ENCODE measurements around the gene MMP1. TPM values are rescaled to one million over a fixed set of nuclear protein-coding genes. Genes with fewer than 3 reads are reported as not detected.
A peak's percentile ranks its signal among the peaks of the same experiment; 100 is the strongest.

Gene MMP1
- total RNA-seq, 1 experiment from 2014 or later = 0.15 TPM

DNA sequence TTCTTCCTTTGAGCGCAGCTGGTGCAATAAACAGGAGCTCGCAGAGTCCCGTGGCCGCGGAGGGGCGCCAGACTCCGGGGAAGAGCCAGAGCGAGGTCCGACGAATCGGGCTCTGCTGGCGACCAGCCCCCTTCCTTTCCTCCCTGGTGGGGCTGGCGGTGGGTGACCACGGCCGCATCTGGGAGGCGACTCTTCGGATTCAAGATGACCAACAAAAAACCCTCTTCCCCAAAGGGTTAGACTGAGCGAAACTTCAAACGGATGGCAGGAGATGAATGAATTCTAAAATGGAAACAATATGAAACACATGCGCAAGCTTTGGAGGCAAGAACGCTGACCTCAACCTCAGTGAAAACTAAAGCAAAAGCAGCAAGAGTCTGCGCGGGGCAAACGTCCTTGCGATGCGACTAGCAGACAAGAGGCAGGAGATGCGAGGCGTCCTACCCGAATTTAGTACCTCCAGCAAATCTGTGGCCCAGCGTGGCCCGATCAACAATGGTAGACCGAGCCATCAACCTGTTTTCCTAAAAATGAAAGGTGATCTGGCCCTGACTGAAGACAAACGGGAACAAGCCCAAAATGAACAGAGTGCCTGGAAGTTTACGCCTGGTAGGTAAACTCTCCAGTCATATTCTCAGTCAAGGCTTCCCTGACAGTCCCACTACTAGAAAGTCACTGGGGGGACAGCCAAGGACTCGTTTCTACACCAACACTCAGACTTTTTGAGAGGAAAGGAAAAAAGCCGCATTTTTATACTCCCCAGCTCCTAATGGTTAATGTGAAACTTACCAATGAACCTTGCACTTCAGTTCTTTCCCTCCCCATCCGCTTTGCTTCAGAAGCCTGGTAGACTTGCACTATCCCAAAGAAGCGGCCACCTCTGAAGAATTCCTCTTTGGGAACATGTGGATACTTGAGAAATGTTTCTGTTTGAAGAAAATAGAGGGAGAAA is 33.8 kb upstream of the MMP1 start:
- no peak for DNase-seq (ENCODE audit: low read depth, low spot score)

DNA sequence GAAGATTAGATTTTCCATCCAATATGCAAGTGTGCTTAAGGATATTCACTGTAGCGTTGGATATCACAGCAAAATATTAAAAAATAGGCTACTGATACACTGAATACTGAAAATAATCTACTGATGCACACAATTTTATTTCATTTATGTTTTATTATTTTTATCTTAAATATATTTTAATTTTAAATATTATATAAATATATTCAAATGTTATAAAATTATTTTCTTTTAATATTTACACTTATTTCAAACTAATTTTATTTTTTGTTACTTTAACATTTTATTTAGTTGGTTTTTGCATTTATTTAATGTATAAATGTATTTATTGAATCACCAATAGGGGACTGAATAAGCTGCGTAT is 33.1 kb upstream of the MMP1 start:
- peaks cover 32% of the 10 kb centered on the region for H3K27me3 ChIP-seq (ENCODE audit: control insufficient read depth, insufficient read depth, low read length)
- BruUV-seq (replicated peaks) = no TSS peak
- no peak for TF ChIP-seq POLR2AphosphoS5 (IDR thresholded peaks at IDR 0.05; ENCODE audit: low read depth, low read length)
- TF ChIP-seq SIN3A (IDR thresholded peaks at IDR 0.05; ENCODE audit: borderline replicate concordance, insufficient read depth, low read depth, low read length) = no peak
- TF ChIP-seq, protein P1, sequence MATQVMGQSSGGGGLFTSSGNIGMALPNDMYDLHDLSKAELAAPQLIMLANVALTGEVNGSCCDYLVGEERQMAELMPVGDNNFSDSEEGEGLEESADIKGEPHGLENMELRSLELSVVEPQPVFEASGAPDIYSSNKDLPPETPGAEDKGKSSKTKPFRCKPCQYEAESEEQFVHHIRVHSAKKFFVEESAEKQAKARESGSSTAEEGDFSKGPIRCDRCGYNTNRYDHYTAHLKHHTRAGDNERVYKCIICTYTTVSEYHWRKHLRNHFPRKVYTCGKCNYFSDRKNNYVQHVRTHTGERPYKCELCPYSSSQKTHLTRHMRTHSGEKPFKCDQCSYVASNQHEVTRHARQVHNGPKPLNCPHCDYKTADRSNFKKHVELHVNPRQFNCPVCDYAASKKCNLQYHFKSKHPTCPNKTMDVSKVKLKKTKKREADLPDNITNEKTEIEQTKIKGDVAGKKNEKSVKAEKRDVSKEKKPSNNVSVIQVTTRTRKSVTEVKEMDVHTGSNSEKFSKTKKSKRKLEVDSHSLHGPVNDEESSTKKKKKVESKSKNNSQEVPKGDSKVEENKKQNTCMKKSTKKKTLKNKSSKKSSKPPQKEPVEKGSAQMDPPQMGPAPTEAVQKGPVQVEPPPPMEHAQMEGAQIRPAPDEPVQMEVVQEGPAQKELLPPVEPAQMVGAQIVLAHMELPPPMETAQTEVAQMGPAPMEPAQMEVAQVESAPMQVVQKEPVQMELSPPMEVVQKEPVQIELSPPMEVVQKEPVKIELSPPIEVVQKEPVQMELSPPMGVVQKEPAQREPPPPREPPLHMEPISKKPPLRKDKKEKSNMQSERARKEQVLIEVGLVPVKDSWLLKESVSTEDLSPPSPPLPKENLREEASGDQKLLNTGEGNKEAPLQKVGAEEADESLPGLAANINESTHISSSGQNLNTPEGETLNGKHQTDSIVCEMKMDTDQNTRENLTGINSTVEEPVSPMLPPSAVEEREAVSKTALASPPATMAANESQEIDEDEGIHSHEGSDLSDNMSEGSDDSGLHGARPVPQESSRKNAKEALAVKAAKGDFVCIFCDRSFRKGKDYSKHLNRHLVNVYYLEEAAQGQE (IDR thresholded peaks at IDR 0.05; ENCODE audit: insufficient read depth in 1 of 2, low read depth in 2 of 2, low read length in 1 of 2) = no peak
- TF ChIP-seq TCF7L2 (IDR thresholded peaks at IDR 0.05; ENCODE audit: low read depth, low read length) = no peak
- TF ChIP-seq, protein P2, sequence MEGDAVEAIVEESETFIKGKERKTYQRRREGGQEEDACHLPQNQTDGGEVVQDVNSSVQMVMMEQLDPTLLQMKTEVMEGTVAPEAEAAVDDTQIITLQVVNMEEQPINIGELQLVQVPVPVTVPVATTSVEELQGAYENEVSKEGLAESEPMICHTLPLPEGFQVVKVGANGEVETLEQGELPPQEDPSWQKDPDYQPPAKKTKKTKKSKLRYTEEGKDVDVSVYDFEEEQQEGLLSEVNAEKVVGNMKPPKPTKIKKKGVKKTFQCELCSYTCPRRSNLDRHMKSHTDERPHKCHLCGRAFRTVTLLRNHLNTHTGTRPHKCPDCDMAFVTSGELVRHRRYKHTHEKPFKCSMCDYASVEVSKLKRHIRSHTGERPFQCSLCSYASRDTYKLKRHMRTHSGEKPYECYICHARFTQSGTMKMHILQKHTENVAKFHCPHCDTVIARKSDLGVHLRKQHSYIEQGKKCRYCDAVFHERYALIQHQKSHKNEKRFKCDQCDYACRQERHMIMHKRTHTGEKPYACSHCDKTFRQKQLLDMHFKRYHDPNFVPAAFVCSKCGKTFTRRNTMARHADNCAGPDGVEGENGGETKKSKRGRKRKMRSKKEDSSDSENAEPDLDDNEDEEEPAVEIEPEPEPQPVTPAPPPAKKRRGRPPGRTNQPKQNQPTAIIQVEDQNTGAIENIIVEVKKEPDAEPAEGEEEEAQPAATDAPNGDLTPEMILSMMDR (IDR thresholded peaks at IDR 0.05) = no peak
- intact Hi-C loops (cut with micrococcal nuclease; ENCODE audit: unreplicated experiment) (loop anchor here (5.0 kb wide), 1 partner anchor 226 kb away; no protein-coding TSS in a partner anchor), in situ Hi-C loops (cut with HindIII; ENCODE audit: low pct_unique_long_range_greater_than_20kb, low sequenced_read_pairs) (no loop called here)
- ChIA-PET CTCF (interaction anchor here (0.9 kb wide), 1 partner anchor 109 kb away, joined by 3 read pairs; no protein-coding TSS in a partner anchor), POLR2A (no interaction called here)
- no peaks in the 10 kb centered on the region for H3K9me3 ChIP-seq (ENCODE audit: control insufficient read depth, insufficient read depth, low read depth, low read length)
- peak overlapping the region; percentile 38 to 62 for H3K4me3 ChIP-seq (ENCODE audit: low read depth in 2 of 2, low read length in 2 of 2)
- no peak for ATAC-seq
- no peak for DNase-seq (ENCODE audit: low read depth, low spot score)
- H3K36me3 ChIP-seq (ENCODE audit: control insufficient read depth, insufficient read depth, low read length) = no peaks in the 10 kb centered on the region
- no peak overlapping the region for H3K27ac ChIP-seq (ENCODE audit: low read length)
- peaks cover 6% of the 10 kb centered on the region for H3K4me1 ChIP-seq (ENCODE audit: control insufficient read depth, insufficient read depth, low read length)

More for the DNA sequence above, 33.8 kb upstream of the MMP1 start:
- BruUV-seq (replicated peaks) = no TSS peak
- Histone ChIP-seq H3K36me3 (ENCODE audit: control insufficient read depth, insufficient read depth, low read length) (no peaks in the 10 kb centered on the region), H3K27ac (ENCODE audit: low read length) (no peak overlapping the region), H3K9me3 (ENCODE audit: control insufficient read depth, insufficient read depth, low read depth, low read length) (no peaks in the 10 kb centered on the region), H3K27me3 (ENCODE audit: control insufficient read depth, insufficient read depth, low read length) (peaks cover 34% of the 10 kb centered on the region), H3K4me1 (ENCODE audit: control insufficient read depth, insufficient read depth, low read length) (peaks cover 6% of the 10 kb centered on the region), H3K4me3 (ENCODE audit: low read depth in 2 of 2, low read length in 2 of 2) (peak overlapping the region; percentile 38 to 62)
- intact Hi-C loops (cut with micrococcal nuclease; ENCODE audit: unreplicated experiment) (loop anchor here (5.0 kb wide), 1 partner anchor 226 kb away; no protein-coding TSS in a partner anchor), in situ Hi-C loops (cut with HindIII; ENCODE audit: low pct_unique_long_range_greater_than_20kb, low sequenced_read_pairs) (no loop called here)
- TF ChIP-seq, protein P1 (IDR thresholded peaks at IDR 0.05; ENCODE audit: insufficient read depth in 1 of 2, low read depth in 2 of 2, low read length in 1 of 2) = no peak
- TF ChIP-seq SIN3A (IDR thresholded peaks at IDR 0.05; ENCODE audit: borderline replicate concordance, insufficient read depth, low read depth, low read length) (no peak), POLR2AphosphoS5 (IDR thresholded peaks at IDR 0.05; ENCODE audit: low read depth, low read length) (no peak), TCF7L2 (IDR thresholded peaks at IDR 0.05; ENCODE audit: low read depth, low read length) (peak; percentile 47; the same call in 1 of the 2 replicates)
- TF ChIP-seq, protein P2 (IDR thresholded peaks at IDR 0.05) = peak; percentile 94
- POLR2A ChIA-PET = no interaction called here
- peak; percentile 91 for ATAC-seq
- CTCF ChIA-PET = interaction anchor here (0.6 to 0.9 kb wide), 2 partner anchors 108 to 254 kb away, joined by 3 to 6 read pairs; no protein-coding TSS in a partner anchor

All from Panc1 (cell line).